HEK293 (cell line): ENCODE measurements around the gene ZNF343.

Experiments used
- BCL11A ChIP-seq: fragments of 450-650 bp; formaldehyde crosslinking; IDR thresholded peaks from 2 replicates; pipeline ENCODE4 v1.5.1; 2016; ENCODE audit warnings: low read depth, missing biosample characterization, missing genetic modification characterization
- HOXA7 ChIP-seq: sonication (generic); formaldehyde crosslinking; IDR thresholded peaks from 2 replicates; pipeline ENCODE4 v1.8.1; 2022; ENCODE audit warnings: missing genetic modification reagents, borderline replicate concordance
- RBAK ChIP-seq: fragments of 450-650 bp; formaldehyde crosslinking; IDR thresholded peaks from 2 replicates; pipeline ENCODE4 v1.5.1; 2016; ENCODE audit warnings: missing biosample characterization, missing genetic modification characterization
- SALL2 ChIP-seq: fragments of 450-650 bp; formaldehyde crosslinking; IDR thresholded peaks from 2 replicates; pipeline ENCODE4 v1.5.0; 2017; ENCODE audit warnings: missing biosample characterization, mild to moderate bottlenecking, missing genetic modification characterization, borderline replicate concordance
- SCRT2 ChIP-seq: fragments of 450-650 bp; formaldehyde crosslinking; IDR thresholded peaks from 2 replicates; pipeline ENCODE4 v1.5.1; 2016; ENCODE audit warnings: missing biosample characterization, missing genetic modification characterization
- ZNF114 ChIP-seq: fragments of 450-650 bp; formaldehyde crosslinking; IDR thresholded peaks from 2 replicates; pipeline ENCODE4 v1.5.0; 2017; ENCODE audit warnings: missing biosample characterization, missing genetic modification characterization
- ZNF132 ChIP-seq: fragments of 450-650 bp; formaldehyde crosslinking; IDR thresholded peaks from 2 replicates; pipeline ENCODE4 v1.5.1; 2017; ENCODE audit warnings: missing biosample characterization, missing genetic modification characterization, borderline replicate concordance
- ZNF2 ChIP-seq: fragments of 450-650 bp; formaldehyde crosslinking; IDR thresholded peaks from 2 replicates; pipeline ENCODE4 v1.5.1; 2016; ENCODE audit warnings: missing biosample characterization, missing genetic modification characterization
- ZNF202 ChIP-seq: fragments of 450-650 bp; formaldehyde crosslinking; IDR thresholded peaks from 2 replicates; pipeline ENCODE4 v1.5.1; 2016; ENCODE audit warnings: missing biosample characterization, missing genetic modification characterization, borderline replicate concordance
- ZNF211 ChIP-seq: fragments of 450-650 bp; formaldehyde crosslinking; IDR thresholded peaks from 2 replicates; pipeline ENCODE4 v1.5.1; 2016; ENCODE audit warnings: low read depth, missing biosample characterization, missing genetic modification characterization
- ZNF37A ChIP-seq: fragments of 450-650 bp; IDR thresholded peaks from 2 replicates; pipeline ENCODE4 v1.5.1; 2018; ENCODE audit warnings: missing biosample characterization, missing genetic modification characterization
- ZNF423 ChIP-seq: fragments of 450-650 bp; formaldehyde crosslinking; IDR thresholded peaks from 2 replicates; pipeline ENCODE4 v1.5.1; 2016; ENCODE audit warnings: missing biosample characterization, missing genetic modification characterization
- ZNF544 ChIP-seq: fragments of 450-650 bp; formaldehyde crosslinking; IDR thresholded peaks from 2 replicates; pipeline ENCODE4 v1.5.0; 2017; ENCODE audit warnings: missing biosample characterization, missing genetic modification characterization
- ZNF610 ChIP-seq: fragments of 450-650 bp; formaldehyde crosslinking; IDR thresholded peaks from 2 replicates; pipeline ENCODE4 v1.5.1; 2016; ENCODE audit warnings: missing biosample characterization, missing genetic modification characterization, borderline replicate concordance
- ZNF623 ChIP-seq: fragments of 450-650 bp; formaldehyde crosslinking; IDR thresholded peaks from 2 replicates; pipeline ENCODE4 v1.5.1; 2016; ENCODE audit warnings: missing biosample characterization, missing genetic modification characterization
- ZNF654 ChIP-seq: fragments of 450-650 bp; formaldehyde crosslinking; IDR thresholded peaks from 2 replicates; pipeline ENCODE4 v1.5.1; 2016; ENCODE audit warnings: low read depth, missing biosample characterization, missing genetic modification characterization
- ZNF76 ChIP-seq: fragments of 450-650 bp; formaldehyde crosslinking; IDR thresholded peaks from 2 replicates; pipeline ENCODE4; 2016; ENCODE audit warnings: low read depth, missing biosample characterization, missing genetic modification characterization, borderline replicate concordance
- ZNF785 ChIP-seq: fragments of 450-650 bp; formaldehyde crosslinking; IDR thresholded peaks from 2 replicates; pipeline ENCODE4 v1.5.1; 2016; ENCODE audit warnings: missing biosample characterization, missing genetic modification characterization
- ZNF792 ChIP-seq: fragments of 450-650 bp; formaldehyde crosslinking; IDR thresholded peaks from 2 replicates; pipeline ENCODE4 v1.5.1; 2016; ENCODE audit warnings: missing biosample characterization, missing genetic modification characterization
- ZXDB ChIP-seq: fragments of 450-650 bp; formaldehyde crosslinking; IDR thresholded peaks from 2 replicates; pipeline ENCODE4 v1.5.1; 2016; ENCODE audit warnings: missing biosample characterization, missing genetic modification characterization
- TF ChIP-seq, protein P1 (sequence below): fragments of 450-650 bp; formaldehyde crosslinking; IDR thresholded peaks from 2 replicates; pipeline ENCODE4 v1.5.1; 2016; ENCODE audit warnings: missing biosample characterization, missing genetic modification characterization
- TF ChIP-seq, protein P2 (sequence below): fragments of 450-650 bp; formaldehyde crosslinking; conservative IDR thresholded peaks from 2 replicates; pipeline ENCODE4 v1.5.1; 2016; ENCODE audit warnings: low read depth, missing biosample characterization, missing genetic modification characterization
- TF ChIP-seq, protein P3 (sequence below): fragments of 450-650 bp; formaldehyde crosslinking; IDR thresholded peaks from 2 replicates; pipeline ENCODE4 v1.5.1; 2016; ENCODE audit warnings: missing biosample characterization, missing genetic modification characterization
- TF ChIP-seq, protein P4 (sequence below): fragments of 450-650 bp; formaldehyde crosslinking; IDR thresholded peaks from 2 replicates; pipeline ENCODE4 v1.5.1; 2016; ENCODE audit warnings: missing biosample characterization, missing genetic modification characterization, low read depth
- TF ChIP-seq, protein P5 (sequence below): fragments of 450-650 bp; formaldehyde crosslinking; IDR thresholded peaks from 2 replicates; pipeline ENCODE4; 2016; ENCODE audit warnings: missing biosample characterization, missing genetic modification characterization
- TF ChIP-seq, protein P6 (sequence below): fragments of 450-650 bp; formaldehyde crosslinking; IDR thresholded peaks from 2 replicates; pipeline ENCODE4 v1.5.1; 2016; ENCODE audit warnings: missing biosample characterization, missing genetic modification characterization

The ZNF343 gene

DNA sequence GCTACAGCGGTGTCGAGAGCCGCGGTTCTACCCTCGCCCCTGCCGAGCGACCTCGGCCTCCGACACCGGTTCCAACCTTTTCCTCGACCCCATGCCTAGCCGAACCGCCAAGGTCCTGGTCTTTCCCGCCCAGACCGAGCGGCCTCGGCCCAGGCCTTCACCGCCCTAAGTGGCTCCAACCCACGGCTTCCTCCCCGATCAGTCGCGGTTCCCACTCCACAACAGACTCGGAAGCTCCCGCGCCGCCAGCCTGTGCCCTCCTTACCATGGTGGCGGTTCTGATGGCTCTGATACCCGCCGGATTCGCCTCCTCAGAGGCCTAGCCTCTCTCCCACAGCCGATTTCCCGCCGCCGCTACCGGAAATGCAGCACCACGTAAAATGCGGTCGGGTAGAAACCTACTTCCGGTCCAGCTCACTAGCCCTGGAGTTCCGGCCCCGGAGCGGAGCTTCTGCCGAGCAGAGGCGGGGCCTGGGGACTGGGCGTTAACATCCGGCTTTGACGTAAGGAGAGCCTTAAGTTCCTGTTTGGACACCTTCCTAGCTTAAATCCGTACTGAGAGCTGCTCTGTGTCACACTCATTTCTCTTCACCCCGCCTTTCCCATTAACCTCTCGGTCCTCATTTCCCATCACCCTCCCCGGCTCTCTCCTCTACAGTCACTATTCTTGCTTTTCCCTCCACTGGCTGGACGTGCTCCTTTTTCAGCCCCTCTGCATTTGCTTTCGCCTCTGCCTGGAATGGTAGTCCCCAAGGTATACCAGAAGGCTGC is 38.1 kb downstream of the ZNF343 start, which contains the start of gene SNRPB (continued):
- TF ChIP-seq, protein P1, sequence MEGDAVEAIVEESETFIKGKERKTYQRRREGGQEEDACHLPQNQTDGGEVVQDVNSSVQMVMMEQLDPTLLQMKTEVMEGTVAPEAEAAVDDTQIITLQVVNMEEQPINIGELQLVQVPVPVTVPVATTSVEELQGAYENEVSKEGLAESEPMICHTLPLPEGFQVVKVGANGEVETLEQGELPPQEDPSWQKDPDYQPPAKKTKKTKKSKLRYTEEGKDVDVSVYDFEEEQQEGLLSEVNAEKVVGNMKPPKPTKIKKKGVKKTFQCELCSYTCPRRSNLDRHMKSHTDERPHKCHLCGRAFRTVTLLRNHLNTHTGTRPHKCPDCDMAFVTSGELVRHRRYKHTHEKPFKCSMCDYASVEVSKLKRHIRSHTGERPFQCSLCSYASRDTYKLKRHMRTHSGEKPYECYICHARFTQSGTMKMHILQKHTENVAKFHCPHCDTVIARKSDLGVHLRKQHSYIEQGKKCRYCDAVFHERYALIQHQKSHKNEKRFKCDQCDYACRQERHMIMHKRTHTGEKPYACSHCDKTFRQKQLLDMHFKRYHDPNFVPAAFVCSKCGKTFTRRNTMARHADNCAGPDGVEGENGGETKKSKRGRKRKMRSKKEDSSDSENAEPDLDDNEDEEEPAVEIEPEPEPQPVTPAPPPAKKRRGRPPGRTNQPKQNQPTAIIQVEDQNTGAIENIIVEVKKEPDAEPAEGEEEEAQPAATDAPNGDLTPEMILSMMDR (tag by site-specific recombination) = peak; percentile 14; the same call in 1 of the 2 replicates
- TF ChIP-seq ZNF544 (tag by site-specific recombination) (no peak), ZNF785 (tag by site-specific recombination) (no peak), RBAK (no peak), BCL11A (tag by site-specific recombination) (no peak), SALL2 (no peak), ZNF792 (tag by site-specific recombination) (no peak), ZNF423 (tag by site-specific recombination) (no peak), ZNF114 (tag by site-specific recombination) (no peak), ZNF76 (peak; percentile 93), ZNF610 (tag by site-specific recombination) (peak; percentile 64), SCRT2 (tag by site-specific recombination) (peak; percentile 53), ZNF132 (no peak), ZXDB (tag by site-specific recombination) (peak; percentile 97), ZNF623 (tag by site-specific recombination) (peak; percentile 29; the same call in 1 of the 2 replicates), HOXA7 (CRISPR knock-in tag) (no peak), ZNF202 (tag by site-specific recombination) (no peak), ZNF2 (tag by site-specific recombination) (peak; percentile 95), ZNF37A (no peak), ZNF654 (tag by site-specific recombination) (peak; percentile 4; the same call in 1 of the 2 replicates), ZNF211 (tag by site-specific recombination) (no peak)
- TF ChIP-seq, protein P2, sequence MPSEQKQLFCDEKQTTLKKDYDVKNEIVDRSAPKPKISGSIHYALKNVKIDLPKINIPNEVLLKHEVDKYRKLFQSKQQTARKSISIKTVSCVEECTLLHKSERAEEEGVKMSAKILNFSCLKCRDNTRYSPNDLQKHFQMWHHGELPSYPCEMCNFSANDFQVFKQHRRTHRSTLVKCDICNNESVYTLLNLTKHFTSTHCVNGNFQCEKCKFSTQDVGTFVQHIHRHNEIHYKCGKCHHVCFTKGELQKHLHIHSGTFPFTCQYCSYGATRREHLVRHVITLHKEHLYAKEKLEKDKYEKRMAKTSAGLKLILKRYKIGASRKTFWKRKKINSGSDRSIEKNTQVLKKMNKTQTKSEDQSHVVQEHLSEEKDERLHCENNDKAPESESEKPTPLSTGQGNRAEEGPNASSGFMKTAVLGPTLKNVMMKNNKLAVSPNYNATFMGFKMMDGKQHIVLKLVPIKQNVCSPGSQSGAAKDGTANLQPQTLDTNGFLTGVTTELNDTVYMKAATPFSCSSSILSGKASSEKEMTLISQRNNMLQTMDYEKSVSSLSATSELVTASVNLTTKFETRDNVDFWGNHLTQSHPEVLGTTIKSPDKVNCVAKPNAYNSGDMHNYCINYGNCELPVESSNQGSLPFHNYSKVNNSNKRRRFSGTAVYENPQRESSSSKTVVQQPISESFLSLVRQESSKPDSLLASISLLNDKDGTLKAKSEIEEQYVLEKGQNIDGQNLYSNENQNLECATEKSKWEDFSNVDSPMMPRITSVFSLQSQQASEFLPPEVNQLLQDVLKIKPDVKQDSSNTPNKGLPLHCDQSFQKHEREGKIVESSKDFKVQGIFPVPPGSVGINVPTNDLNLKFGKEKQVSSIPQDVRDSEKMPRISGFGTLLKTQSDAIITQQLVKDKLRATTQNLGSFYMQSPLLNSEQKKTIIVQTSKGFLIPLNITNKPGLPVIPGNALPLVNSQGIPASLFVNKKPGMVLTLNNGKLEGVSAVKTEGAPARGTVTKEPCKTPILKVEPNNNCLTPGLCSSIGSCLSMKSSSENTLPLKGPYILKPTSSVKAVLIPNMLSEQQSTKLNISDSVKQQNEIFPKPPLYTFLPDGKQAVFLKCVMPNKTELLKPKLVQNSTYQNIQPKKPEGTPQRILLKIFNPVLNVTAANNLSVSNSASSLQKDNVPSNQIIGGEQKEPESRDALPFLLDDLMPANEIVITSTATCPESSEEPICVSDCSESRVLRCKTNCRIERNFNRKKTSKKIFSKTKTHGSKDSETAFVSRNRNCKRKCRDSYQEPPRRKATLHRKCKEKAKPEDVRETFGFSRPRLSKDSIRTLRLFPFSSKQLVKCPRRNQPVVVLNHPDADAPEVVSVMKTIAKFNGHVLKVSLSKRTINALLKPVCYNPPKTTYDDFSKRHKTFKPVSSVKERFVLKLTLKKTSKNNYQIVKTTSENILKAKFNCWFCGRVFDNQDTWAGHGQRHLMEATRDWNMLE (tag by site-specific recombination) = peak; percentile 92
- TF ChIP-seq, protein P3, sequence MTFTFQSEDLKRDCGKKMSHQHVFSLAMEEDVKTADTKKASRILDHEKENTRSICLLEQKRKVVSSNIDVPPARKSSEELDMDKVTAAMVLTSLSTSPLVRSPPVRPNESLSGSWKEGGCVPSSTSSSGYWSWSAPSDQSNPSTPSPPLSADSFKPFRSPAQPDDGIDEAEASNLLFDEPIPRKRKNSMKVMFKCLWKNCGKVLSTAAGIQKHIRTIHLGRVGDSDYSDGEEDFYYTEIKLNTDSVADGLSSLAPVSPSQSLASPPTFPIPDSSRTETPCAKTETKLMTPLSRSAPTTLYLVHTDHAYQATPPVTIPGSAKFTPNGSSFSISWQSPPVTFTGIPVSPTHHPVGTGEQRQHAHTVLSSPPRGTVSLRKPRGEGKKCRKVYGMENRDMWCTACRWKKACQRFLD (tag by site-specific recombination) = no peak
- TF ChIP-seq, protein P4, sequence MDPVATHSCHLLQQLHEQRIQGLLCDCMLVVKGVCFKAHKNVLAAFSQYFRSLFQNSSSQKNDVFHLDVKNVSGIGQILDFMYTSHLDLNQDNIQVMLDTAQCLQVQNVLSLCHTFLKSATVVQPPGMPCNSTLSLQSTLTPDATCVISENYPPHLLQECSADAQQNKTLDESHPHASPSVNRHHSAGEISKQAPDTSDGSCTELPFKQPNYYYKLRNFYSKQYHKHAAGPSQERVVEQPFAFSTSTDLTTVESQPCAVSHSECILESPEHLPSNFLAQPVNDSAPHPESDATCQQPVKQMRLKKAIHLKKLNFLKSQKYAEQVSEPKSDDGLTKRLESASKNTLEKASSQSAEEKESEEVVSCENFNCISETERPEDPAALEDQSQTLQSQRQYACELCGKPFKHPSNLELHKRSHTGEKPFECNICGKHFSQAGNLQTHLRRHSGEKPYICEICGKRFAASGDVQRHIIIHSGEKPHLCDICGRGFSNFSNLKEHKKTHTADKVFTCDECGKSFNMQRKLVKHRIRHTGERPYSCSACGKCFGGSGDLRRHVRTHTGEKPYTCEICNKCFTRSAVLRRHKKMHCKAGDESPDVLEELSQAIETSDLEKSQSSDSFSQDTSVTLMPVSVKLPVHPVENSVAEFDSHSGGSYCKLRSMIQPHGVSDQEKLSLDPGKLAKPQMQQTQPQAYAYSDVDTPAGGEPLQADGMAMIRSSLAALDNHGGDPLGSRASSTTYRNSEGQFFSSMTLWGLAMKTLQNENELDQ (tag by site-specific recombination) = no peak
- TF ChIP-seq, protein P5, sequence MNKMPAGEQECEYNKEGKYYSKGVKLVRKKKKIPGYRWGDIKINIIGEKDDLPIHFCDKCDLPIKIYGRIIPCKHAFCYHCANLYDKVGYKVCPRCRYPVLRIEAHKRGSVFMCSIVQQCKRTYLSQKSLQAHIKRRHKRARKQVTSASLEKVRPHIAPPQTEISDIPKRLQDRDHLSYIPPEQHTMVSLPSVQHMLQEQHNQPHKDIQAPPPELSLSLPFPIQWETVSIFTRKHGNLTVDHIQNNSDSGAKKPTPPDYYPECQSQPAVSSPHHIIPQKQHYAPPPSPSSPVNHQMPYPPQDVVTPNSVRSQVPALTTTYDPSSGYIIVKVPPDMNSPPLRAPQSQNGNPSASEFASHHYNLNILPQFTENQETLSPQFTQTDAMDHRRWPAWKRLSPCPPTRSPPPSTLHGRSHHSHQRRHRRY = no peak; the same call in 1 of the 2 replicates
- TF ChIP-seq, protein P6, sequence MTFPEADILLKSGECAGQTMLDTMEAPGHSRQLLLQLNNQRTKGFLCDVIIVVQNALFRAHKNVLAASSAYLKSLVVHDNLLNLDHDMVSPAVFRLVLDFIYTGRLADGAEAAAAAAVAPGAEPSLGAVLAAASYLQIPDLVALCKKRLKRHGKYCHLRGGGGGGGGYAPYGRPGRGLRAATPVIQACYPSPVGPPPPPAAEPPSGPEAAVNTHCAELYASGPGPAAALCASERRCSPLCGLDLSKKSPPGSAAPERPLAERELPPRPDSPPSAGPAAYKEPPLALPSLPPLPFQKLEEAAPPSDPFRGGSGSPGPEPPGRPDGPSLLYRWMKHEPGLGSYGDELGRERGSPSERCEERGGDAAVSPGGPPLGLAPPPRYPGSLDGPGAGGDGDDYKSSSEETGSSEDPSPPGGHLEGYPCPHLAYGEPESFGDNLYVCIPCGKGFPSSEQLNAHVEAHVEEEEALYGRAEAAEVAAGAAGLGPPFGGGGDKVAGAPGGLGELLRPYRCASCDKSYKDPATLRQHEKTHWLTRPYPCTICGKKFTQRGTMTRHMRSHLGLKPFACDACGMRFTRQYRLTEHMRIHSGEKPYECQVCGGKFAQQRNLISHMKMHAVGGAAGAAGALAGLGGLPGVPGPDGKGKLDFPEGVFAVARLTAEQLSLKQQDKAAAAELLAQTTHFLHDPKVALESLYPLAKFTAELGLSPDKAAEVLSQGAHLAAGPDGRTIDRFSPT (tag by site-specific recombination) = peak; percentile 53; the same call in 1 of the 2 replicates
